NCI-H748 (cell line): ENCODE results near the gene ZNF154.
A peak's percentile ranks its signal among the peaks of the same experiment; 100 is the strongest.
"Not testable (repeated sequence)": the region's sequence is repeated elsewhere in the genome, so short reads cannot be mapped to it uniquely, and the experiment has no call there.

Source experiments
- DNase-seq: peaks from one replicate; lab custom pipeline; 2025; ENCODE audit not compliant: unreplicated experiment; lab: John Stamatoyannopoulos, UW

The ZNF154 gene

DNA sequence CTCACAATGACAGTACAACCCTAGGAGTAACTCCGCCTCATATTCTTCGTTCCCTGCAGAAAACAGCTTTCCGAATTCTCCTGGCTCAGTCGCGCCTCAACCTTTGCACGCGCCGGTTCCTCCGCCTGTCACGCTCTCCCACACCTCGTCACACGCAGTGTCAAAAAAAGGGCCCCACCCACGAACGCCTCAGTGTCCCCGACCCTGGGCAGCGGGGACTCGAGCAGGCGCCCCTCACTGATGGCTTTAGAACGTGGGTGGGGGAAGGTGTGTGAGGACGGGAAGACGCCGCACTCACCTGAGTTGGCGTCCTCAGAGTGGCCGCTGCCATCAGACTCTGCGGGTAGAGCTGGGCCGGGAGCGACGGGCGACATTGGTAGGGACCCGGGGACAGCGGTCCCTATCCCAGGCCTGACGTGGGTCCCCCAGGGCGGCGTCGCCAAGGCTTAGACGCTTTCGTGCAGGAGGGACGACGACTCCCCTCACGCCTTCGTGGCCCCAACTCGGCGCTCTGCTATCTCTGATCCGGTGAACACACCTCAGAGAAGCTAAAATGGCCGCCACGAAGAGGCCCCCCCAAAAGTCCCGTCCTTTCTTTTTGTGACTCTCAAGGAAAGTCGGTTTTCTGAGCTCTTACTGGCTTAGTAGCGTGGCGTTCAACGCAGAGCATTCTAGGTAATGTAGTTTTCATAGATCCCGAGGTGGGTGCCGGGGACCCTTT, at the start of gene ZNF154:
Gene ZNF154 (minus strand): TSS at position 564 of the 721 bp plus-strand sequence. CDS start 233 bp downstream, at position 331.
- DNase-seq = peak; percentile 89

DNA sequence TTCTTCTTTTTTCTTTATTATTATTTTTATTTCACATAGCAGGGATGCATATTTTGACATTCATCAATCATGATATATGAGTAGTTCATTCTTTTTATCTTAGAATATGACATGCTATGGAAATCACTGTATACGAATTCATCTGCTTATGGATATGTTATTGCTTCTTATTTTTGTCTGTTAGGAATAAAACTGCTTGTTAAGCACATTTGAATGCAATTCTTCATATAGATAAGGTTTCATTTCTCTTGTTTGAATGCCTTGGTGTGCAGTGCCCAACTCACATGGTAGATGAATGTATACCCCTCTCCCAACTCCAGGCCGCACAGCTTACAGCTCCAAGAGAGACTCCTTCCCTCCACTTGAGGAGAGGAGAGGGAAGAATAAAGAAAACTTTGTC, 48.9 kb upstream of the ZNF154 start:
- DNase-seq = no peak

DNA sequence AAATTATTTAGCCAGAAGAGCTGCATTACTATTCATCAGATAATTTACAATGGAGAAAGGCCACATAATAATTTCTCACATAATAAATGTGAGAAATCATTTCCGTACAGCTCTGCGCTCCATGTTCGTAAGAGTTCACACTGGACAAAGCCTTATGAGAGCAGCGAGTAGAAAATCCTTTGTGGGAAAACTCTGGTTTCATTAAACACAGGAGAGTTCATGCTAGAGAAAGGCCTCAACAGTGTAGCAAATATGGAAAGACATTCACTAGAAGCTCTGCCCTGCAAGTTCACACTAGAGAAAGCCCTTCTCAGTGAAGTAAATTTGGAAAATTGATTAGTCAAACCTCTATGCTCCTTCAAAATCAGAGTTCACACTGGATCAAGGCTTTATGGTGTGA, 46.0 kb upstream of the ZNF154 start:
- DNase-seq = no peak

DNA sequence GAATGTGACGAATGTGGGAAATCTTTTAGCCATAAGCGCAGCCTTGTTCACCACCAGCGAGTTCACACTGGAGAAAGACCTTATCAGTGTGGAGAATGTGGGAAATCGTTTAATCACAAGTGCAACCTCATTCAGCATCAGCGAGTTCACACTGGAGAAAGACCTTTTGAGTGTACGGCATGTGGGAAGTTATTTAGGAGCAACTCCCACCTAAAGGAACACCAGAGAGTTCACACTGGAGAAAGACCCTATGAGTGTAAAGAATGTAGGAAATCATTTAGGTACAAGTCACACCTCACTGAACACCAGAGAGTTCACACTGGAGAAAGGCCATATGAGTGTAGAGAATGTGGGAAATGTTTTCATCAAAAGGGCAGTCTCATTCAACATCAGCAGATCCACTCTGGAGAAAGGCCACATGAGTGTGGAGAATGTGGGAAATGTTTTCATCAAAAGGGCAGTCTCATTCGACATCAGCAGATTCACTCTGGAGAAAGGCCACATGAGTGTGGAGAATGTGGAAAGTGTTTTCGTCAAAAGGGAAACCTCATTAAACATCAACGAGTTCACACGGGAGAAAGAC, 45.2 kb upstream of the ZNF154 start:
- DNase-seq = no peak

DNA sequence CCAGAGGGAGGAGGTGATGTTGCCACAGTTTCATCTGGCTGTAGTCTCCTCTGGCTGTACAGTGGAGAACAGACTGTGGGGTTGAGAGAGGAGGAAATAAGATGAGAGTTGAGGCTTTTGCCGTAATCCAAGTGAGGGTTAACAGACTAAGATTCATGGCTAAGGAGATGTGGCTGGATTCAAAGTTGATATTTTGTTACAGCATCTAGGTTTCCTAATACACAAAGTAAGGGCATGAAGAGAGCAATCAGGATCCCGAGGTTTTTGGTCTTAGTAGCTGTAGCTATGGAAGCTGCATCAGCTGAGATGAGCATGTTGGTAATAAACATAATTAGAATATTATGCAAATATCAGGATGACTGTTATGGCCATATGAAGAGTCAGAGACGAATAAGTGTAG, 39.0 kb upstream of the ZNF154 start:
- DNase-seq = no peak

DNA sequence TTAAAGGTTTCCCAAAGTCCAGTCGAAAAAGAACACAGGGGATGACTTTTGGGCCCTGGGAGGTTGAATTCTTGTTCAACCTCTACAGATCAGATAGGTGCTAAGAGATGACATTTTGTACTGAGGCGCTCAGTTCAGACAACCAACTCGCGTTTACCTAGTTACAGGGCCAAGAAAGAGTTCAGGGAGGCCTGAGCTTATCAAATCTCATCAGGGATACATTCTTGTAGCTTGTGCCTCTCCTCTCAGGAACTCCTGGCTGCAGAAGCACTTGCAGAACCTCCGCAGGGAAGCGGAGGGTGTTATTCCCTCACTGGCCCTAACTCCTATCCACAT, 38.4 kb upstream of the ZNF154 start:
- no peak for DNase-seq

DNA sequence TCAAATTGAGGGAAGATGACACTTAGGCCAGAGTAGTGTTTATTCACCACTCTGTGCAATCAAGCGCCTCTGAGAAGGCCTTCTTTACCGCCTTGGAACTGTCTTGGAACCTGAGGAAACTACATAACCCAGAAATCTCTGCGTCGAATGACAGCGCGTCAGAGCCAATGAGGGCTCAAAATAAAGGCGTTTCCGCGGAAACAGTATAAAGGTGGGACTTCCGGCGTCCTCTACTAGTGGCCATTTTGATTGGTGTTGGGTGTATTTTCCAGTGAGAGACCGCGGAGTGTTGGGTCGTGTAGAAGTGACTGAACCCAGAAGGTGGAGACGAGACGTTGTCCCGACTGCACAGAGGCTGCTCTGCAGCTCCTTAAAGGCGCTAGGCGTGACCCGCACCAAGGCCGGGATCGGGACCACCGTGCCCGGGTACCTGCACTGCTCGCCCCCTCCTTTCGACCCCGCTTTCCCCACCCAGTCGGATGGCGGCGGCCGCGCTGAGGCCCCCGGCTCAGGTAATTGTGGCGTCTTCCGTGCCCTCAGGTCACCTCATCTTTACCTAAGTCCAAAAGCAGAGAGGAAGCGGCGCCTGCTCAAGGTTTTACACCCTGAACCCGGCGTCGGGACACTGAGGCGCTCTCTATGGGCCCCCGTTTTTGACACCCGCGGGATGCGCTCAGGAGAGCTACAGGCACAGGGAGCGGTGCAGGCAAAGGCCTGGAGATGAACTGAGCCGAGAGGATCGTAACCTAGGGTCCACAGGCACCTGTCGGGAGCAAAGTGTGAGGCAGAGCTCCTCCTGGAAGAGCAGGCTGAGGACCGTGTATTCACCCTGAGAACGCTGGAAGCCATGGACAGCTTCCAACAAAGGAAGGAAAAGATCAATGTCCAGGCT, 37.8 kb upstream of the ZNF154 start, which contains the start of gene ZNF776:
Gene ZNF776 (plus strand): TSS at position 236 of the 892 bp plus-strand sequence. CDS start 244 bp downstream, at position 480.
- DNase-seq = peak; percentile 96

DNA sequence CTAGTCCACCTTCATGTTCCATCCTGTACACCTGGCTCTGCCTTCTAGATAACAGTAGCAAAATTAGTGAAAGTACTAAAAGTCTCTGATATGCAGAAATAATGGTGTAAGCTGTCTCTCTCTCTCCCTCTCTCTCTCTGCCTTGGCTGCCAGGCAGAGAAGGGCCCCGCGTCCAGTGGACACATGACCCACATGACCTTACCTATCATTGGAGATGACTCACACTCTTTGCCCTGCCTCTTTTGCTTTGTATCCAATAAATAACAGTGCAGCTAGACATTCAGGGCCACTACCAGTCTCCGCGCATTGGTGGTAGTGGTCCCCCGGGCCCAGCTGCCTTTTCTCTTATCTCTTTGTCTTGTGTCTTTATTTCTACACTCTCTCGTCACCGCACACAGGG, 29.8 kb upstream of the ZNF154 start:
- not testable (repeated sequence) for DNase-seq

DNA sequence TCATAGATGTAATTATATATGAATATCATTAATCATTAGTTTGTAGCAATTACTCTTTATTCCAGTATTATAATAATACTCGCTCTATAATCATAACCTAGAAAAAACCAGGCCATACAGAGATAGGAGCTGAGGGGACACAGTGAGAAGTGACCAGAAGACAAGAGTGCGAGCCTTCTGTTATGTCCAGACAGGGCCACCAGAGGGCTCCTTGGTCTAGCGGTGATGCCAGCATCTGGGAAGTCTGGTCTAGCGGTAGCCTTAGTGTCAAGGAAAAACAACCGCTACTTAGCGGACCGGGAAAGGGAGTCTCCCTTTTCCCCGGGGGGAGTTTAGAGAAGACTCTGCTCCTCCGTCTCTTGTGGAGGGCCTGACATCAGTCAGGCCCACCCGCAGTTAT, 29.3 kb upstream of the ZNF154 start:
- peak; percentile 60 for DNase-seq

DNA sequence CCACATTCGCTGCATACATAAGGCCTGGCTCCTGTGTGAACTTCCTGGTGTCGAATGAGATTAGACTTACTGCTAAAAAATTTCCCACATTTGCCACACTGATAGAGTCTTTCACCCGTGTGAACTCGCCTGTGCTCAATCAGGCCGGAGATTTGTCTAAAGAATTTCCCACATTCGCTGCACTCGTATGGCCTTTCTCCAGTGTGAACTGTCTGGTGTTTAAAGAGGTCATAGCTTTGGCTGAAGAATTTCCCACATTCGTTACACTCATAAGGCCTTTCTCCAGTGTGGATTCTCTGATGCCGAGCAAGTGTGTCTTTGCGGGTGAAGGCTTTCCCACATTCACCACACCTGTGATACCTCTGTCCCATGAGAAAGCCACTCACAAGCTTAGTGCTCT, 11.9 kb upstream of the ZNF154 start:
- DNase-seq = no peak

DNA sequence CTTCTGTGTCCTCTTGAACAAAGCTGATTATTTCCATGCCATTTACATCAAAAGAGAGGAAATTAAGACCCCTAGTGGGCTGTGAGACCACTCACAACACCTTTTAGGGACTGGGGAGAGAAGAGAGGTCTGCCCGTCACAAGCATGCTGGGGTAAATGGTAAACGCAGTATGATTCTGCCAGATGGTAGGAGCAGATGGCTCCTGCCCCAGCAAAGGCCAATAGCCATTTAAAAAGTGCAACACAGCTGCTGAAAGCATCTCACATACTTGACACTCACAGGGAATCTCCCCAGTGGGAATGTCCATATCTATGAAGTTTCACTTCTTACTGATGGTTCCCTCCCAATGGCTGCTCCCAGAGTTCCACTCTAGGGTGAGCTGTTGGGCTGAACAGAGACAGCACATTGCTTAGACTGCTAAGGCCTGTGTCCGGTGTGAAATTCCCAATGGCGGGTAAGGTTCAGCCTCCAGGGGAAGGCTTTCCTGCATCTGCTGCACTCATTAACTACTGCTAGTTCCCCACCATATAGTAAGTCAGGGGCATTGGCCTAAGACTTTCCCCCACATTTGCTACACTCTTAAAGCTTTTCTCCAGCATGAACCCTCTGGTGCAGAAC, 11.0 kb upstream of the ZNF154 start:
- no peak for DNase-seq

DNA sequence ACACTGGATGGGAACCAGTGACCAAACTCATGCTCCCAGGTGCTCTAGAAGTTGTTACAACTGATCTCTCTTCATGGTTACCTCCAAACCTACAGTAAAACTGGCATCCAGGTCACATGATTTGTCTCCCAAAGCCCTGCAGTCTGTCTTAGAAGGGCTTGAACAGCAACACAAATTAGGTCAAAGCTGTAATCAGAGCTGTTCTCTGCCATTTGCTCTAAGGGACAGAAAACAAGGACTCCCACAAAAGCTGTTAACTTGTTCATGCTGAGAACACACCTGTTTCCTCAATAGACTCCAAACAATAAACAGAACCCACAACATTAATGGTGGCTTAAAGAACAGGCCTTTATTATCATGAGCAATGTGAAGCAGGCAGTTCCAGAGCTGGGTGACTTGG, 10.4 kb upstream of the ZNF154 start:
- peak; percentile 24 for DNase-seq

DNA sequence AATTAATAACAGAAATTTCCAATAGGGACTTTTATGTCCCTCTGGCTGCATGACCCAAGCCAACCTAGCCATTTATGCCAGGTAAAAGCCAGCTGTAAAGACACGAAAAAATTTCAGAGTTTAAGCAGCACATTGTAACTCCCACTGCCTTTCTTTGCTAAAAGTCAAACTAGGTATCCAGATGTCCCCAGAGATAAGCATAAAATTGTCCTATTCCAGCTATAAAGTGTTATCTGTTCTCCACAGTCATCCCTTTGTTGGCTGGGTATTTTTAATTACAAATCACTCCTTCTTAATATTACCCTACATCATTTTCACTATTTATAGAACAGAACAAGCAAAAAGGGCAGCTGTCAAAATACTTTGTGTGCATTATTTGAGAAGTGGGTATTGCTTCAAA, 3.2 kb upstream of the ZNF154 start:
- no peak for DNase-seq

DNA sequence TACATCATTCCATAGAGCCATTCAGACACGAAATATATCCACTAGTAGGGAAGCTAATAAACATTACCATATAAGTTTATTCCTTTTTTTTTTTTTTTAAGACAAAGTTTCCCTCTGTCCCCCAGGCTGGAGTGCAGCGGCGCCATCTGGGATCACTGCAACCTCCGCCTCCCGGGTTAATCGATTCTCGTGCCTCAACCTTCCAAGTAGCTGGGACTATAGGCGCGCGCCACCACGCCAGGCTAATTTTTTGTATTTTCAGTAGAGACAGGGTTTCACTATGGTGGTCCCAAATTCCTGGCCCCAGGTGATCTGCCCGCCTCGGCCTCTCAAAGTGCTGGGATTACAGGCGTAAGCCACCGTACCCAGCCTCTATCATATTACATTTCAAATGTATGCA, 612 bp upstream of the ZNF154 start:
- no peak for DNase-seq

DNA sequence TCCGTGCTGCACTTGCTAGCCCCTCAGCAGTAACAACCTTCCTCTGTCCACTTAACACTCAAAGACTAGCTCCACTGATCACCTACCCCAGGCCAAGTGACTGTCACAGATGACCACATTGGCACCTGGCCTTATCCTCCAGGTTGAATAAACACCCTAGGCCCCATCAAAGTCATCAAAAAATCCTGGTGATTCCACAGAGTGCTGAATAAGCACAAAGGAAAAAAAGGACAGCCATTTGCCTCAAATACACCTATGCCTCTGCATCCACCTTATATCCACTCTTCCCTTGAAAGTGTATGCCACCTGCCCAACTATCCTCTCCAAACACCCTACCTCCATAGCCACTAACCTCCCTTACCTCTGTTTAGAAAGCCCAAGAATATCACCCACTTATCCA, 2.7 kb downstream of the ZNF154 start:
- no peak for DNase-seq

DNA sequence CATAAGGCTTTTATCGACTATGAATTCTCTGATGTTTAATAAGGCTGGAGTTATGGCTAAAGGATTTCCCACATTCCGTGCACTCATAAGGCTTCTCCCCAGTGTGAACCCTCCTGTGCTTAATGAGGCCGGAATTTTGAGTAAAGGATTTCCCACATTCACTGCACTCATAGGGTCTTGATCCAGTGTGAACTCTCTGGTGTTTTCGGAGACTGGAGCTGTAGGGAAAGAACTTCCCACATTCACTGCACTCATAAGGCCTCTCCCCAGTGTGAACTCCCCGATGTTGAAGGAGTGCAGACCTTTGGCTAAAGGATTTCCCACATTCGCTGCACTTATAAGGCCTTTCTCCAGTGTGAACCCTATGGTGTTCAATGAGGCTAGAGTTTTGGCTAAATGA, 7.4 kb downstream of the ZNF154 start:
- no peak for DNase-seq

DNA sequence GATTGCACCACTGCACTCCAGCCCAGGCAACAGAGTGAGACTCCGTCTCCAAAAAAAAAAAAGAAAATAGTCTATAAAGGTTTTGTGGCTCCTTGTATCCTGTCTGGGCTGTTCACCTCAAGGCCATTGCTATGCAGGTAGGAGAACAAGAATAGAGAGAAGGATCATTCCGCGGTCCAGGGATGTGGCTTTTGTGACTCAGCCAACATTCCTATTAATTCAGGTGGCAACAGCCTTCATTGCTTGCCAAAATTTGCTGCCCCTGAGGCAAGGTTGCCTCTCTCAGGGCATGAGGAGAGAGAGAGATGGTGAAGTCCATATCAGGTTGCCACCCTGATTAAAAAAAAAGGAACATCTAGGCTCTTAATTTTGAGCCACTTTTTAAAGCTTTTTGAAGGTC, 19.3 kb downstream of the ZNF154 start:
- DNase-seq = no peak

DNA sequence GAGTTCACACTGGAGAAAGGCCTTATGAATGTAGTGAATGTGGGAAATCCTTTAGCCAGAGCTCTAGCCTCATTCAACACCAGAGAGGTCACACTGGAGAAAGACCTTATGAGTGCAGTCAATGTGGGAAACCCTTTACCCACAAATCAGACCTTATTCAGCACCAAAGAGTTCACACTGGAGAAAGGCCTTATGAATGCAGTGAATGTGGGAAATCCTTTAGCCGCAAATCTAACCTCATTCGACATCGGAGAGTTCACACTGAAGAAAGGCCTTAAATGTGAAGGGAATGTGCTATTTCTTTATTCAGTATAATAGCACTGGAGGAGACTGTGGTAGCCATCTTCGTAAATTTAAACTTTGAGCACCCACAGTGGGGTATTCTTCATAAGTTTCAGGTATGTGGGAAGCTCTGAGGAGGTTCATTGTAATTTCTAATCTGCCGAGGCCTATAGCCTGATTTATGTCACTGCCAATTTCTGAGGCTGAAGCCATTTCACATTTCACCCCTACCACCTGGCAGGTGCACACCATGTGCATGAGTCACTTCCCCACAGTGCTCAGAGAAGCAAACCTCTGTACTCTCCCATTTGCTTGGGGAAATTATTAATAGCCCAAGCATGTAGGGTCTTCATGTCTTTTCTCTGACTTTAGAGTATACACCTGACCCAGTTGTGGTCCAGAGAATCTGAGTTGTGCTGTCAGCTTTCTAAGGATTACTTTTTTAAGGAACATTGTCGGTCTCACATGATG, 20.8 kb downstream of the ZNF154 start:
- no peak for DNase-seq

DNA sequence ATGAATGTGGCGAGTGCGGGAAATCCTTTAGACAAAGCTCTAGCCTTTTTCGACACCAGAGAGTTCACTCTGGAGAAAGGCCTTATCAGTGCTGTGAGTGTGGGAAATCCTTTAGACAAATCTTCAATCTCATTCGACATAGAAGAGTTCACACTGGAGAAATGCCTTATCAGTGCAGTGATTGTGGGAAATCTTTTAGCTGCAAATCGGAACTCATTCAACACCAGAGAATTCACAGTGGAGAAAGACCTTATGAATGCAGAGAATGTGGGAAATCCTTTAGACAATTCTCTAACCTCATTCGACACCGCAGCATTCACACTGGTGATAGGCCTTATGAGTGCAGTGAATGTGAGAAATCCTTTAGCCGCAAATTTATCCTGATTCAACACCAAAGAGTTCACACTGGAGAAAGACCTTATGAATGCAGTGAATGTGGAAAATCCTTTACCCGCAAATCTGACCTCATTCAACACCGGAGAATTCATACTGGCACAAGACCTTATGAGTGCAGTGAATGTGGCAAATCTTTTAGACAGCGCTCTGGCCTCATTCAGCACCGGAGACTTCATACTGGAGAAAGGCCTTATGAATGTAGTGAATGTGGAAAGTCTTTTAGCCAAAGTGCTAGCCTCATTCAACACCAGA, 21.5 kb downstream of the ZNF154 start:
- no peak for DNase-seq

DNA sequence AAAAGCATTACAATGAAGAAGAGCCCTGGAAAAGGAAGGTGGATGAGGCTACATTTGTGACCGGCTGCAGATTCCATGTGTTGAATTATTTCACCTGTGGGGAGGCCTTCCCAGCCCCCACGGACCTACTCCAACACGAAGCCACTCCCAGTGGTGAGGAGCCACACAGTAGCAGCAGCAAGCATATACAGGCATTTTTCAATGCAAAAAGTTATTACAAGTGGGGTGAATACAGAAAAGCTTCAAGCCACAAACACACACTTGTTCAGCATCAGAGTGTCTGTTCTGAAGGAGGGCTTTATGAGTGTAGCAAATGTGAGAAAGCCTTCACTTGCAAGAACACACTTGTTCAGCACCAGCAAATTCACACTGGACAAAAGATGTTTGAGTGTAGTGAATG, 22.3 kb downstream of the ZNF154 start:
- no peak for DNase-seq
